ENCODE measurements around the gene SLC6A5. TPM values are rescaled to one million over a fixed set of nuclear protein-coding genes. Genes with fewer than 3 reads are reported as not detected.

Gene SLC6A5
- total RNA-seq, 1 experiment from 2014 or later = not detected

GRCh38 chr11:20676658-20677057 lies 77.2 kb downstream of the SLC6A5 start (continued):
- TF ChIP-seq REST (IDR thresholded peaks at IDR 0.05; ENCODE audit: low read depth) (no peak), ZNF274 (IDR thresholded peaks at IDR 0.05; ENCODE audit: low read depth, low read length) (no peak), CEBPB (IDR thresholded peaks at IDR 0.05; ENCODE audit: low read depth) (no peak), SP1 (IDR thresholded peaks at IDR 0.05; ENCODE audit: low read depth) (no peak), POLR2A (IDR thresholded peaks at IDR 0.05; ENCODE audit: borderline replicate concordance, extremely low read depth, insufficient read depth, insufficient read length) (no peak), EGR1 (IDR thresholded peaks at IDR 0.05; ENCODE audit: low read depth) (no peak)

GRCh38 chr11:20688761-20689160 lies 89.4 kb downstream of the SLC6A5 start:
- Histone ChIP-seq H3K27me3 (ENCODE audit: insufficient read depth, low read length) (no peaks in the 10 kb centered on the region), H3K9ac (ENCODE audit: low read length) (no peak overlapping the region), H3K36me3 (ENCODE audit: control insufficient read depth in 1 of 2, insufficient read depth in 2 of 2, low read length in 2 of 2) (no peaks in the 10 kb centered on the region), H3K9me3 (ENCODE audit: control insufficient read depth in 1 of 2, insufficient read depth in 1 of 2, low read depth in 1 of 2, low read length in 2 of 2) (no peaks in the 10 kb centered on the region), H3K4me2 (ENCODE audit: low read length) (no peak overlapping the region), H3K4me3 (replicated peaks in 1 of 2; ENCODE audit: low read depth in 1 of 2, low read length in 2 of 2) (no peak overlapping the region), H2AFZ (ENCODE audit: low read depth, low read length, poor library complexity, severe bottlenecking) (no peak overlapping the region), H3K27ac (ENCODE audit: low read depth, low read length) (no peak overlapping the region), H3K4me1 (ENCODE audit: control insufficient read depth in 1 of 2, insufficient read depth in 2 of 2, low read length in 2 of 2) (no peaks in the 10 kb centered on the region), H4K20me1 (ENCODE audit: insufficient read depth) (no peaks in the 10 kb centered on the region), H3K9me2 (ENCODE audit: insufficient read depth) (no peaks in the 10 kb centered on the region), H3K79me2 (ENCODE audit: insufficient read depth, low read length) (no peaks in the 10 kb centered on the region)
- TF ChIP-seq JUND (IDR thresholded peaks at IDR 0.05) (no peak), FOSL1 (IDR thresholded peaks at IDR 0.05; ENCODE audit: low read depth) (no peak)
- ATAC-seq (no peak), DNase-seq (ENCODE audit: low read depth, low spot score) (no peak)
- intact Hi-C loops (cut with micrococcal nuclease) = no loop called here
- ChIA-PET CTCF (no interaction called here), POLR2A (no interaction called here), RAD21 (ENCODE audit: low non-redundant PET in 1 of 2, low total read pairs in 2 of 2, uncharacterized antibody in 2 of 2, unreplicated experiment in 2 of 2) (no interaction called here)
- no TSS peak for BruUV-seq (replicated peaks)

All from HCT116 (cell line).